H9 (cell line): Measurements from ENCODE around the gene ACSL6. TPM values are rescaled to one million over a fixed set of nuclear protein-coding genes. Genes with fewer than 3 reads are reported as not detected.

Experiments
- DNase-seq: peaks from one replicate; pipeline ENCODE4 v3.0.0-alpha.2; 2017
- H2AFZ ChIP-seq: one replicate; pipeline ENCODE4 v1.6.1; 2013; ENCODE audit warnings: mild to moderate bottlenecking, low read length, control low read depth, moderate library complexity
- H2AK5ac ChIP-seq: 2 replicates; pipeline ENCODE4 v1.6.1; 2013; ENCODE audit warnings: low read length, control low read depth, mixed read lengths; ENCODE audit not compliant: insufficient read length
- H2BK120ac ChIP-seq: one replicate; pipeline ENCODE4 v1.6.1; 2013; ENCODE audit warnings: low read depth, mild to moderate bottlenecking, low read length, control low read depth, inconsistent platforms; ENCODE audit not compliant: poor library complexity, severe bottlenecking
- H2BK12ac ChIP-seq: 2 replicates; pipeline ENCODE4 v1.6.1; 2013; ENCODE audit warnings: low read length, control low read depth, mixed read lengths, low read depth; ENCODE audit not compliant: insufficient read length
- H2BK15ac ChIP-seq: 2 replicates; pipeline ENCODE4 v1.6.1; 2013; ENCODE audit warnings: low read depth, low read length, control low read depth
- H2BK20ac ChIP-seq: one replicate; pipeline ENCODE4 v1.6.1; 2013; ENCODE audit warnings: low read depth, mild to moderate bottlenecking, low read length, control low read depth, inconsistent platforms; ENCODE audit not compliant: poor library complexity, severe bottlenecking
- H2BK5ac ChIP-seq: 2 replicates; pipeline ENCODE4 v1.6.1; 2013; ENCODE audit warnings: low read length, control low read depth, mixed read lengths; ENCODE audit not compliant: insufficient read length
- H3K14ac ChIP-seq: 2 replicates; pipeline ENCODE4 v1.6.1; 2013; ENCODE audit warnings: low read length, control low read depth; ENCODE audit not compliant: insufficient read depth
- H3K18ac ChIP-seq: 2 replicates; pipeline ENCODE4 v1.6.1; 2013; ENCODE audit warnings: low read depth, mild to moderate bottlenecking, mixed read lengths, low read length, control low read depth; ENCODE audit not compliant: insufficient read length
- H3K23ac ChIP-seq: 2 replicates; pipeline ENCODE4 v1.6.1; 2013; ENCODE audit warnings: low read length, control low read depth, mixed read lengths, low read depth; ENCODE audit not compliant: insufficient read length
- H3K23me2 ChIP-seq: 2 replicates; pipeline ENCODE4 v1.6.1; 2013; ENCODE audit warnings: low read depth, mild to moderate bottlenecking, mixed read lengths, low read length, control low read depth; ENCODE audit not compliant: insufficient read length, poor library complexity, severe bottlenecking
- H3K27ac ChIP-seq: 2 replicates; pipeline ENCODE4 v1.5.1; 2013; ENCODE audit warnings: low read length, control low read depth, mixed read lengths, low read depth; ENCODE audit not compliant: insufficient read length
- H3K27me3 ChIP-seq: 2 replicates; pipeline ENCODE4 v1.6.1; 2013; ENCODE audit warnings: low read length, control low read depth, inconsistent platforms; ENCODE audit not compliant: insufficient read depth
- H3K4ac ChIP-seq: 2 replicates; pipeline ENCODE4 v1.6.1; 2013; ENCODE audit warnings: low read depth, mild to moderate bottlenecking, control low read depth, inconsistent platforms, low read length, moderate library complexity
- H3K4me1 ChIP-seq: 2 replicates; pipeline ENCODE4 v1.6.1; 2013; ENCODE audit warnings: low read length, control low read depth, inconsistent platforms; ENCODE audit not compliant: insufficient read depth
- H3K4me2 ChIP-seq: 2 replicates; pipeline ENCODE4 v1.6.1; 2013; ENCODE audit warnings: low read length, control low read depth, mixed read lengths; ENCODE audit not compliant: insufficient read length, insufficient read depth
- H3K56ac ChIP-seq: 2 replicates; pipeline ENCODE4 v1.6.1; 2013; ENCODE audit warnings: low read depth, mild to moderate bottlenecking, mixed read lengths, low read length, control low read depth; ENCODE audit not compliant: insufficient read length
- H3K79me1 ChIP-seq: 2 replicates; pipeline ENCODE4 v1.6.1; 2013; ENCODE audit warnings: low read depth, mild to moderate bottlenecking, moderate library complexity, low read length, control low read depth, inconsistent platforms; ENCODE audit not compliant: insufficient read depth, poor library complexity, severe bottlenecking
- H3K79me2 ChIP-seq: 2 replicates; pipeline ENCODE4 v1.6.1; 2013; ENCODE audit warnings: low read length, control low read depth, inconsistent platforms; ENCODE audit not compliant: insufficient read depth
- H3K9ac ChIP-seq: 2 replicates; pipeline ENCODE4 v1.6.1; 2013; ENCODE audit warnings: low read length, control low read depth, mixed read lengths; ENCODE audit not compliant: insufficient read length; ENCODE audit errors: extremely low read depth
- H3K9me3 ChIP-seq: one replicate; pipeline ENCODE4 v1.6.1; 2013; ENCODE audit warnings: low read depth, low read length, inconsistent platforms; ENCODE audit not compliant: control insufficient read depth
- H3T11ph ChIP-seq: one replicate; pipeline ENCODE4 v1.6.1; 2013; ENCODE audit warnings: mild to moderate bottlenecking, low read length, control low read depth, inconsistent platforms
- H4K20me1 ChIP-seq: one replicate; pipeline ENCODE4 v1.6.1; 2013; ENCODE audit not compliant: control insufficient read depth, insufficient read length, insufficient read depth
- H4K5ac ChIP-seq: 2 replicates; pipeline ENCODE4 v1.6.1; 2013; ENCODE audit warnings: low read depth, mild to moderate bottlenecking, mixed read lengths, low read length, control low read depth; ENCODE audit not compliant: insufficient read length
- H4K8ac ChIP-seq: replicated peaks from 2 replicates; pipeline ENCODE4 v1.6.1; 2013; ENCODE audit warnings: low read length, control low read depth, mixed read lengths, low read depth; ENCODE audit not compliant: insufficient read length
- H4K91ac ChIP-seq: 2 replicates; pipeline ENCODE4 v1.6.1; 2013; ENCODE audit warnings: low read depth, mild to moderate bottlenecking, moderate library complexity, mixed read lengths, low read length, control low read depth; ENCODE audit not compliant: insufficient read length
- H3K27ac Mint-ChIP-seq, 3 experiments: 2 replicates in 2 of 3; 3 replicates in 1 of 3; pipeline ENCODE4 v1.8.0; 2020 to 2021; ENCODE audit warnings: mixed read lengths in 3 of 3, mild to moderate bottlenecking in 1 of 3, moderate library complexity in 1 of 3
- H3K27me3 Mint-ChIP-seq: 2 replicates; pipeline ENCODE4 v1.8.0; 2021; ENCODE audit warnings: low read depth, mild to moderate bottlenecking, moderate library complexity, mixed read lengths
- H3K36me3 Mint-ChIP-seq, 3 experiments: 2 replicates in 2 of 3; 3 replicates in 1 of 3; pipeline ENCODE4 v1.8.0; 2020 to 2021; ENCODE audit warnings: low read depth in 3 of 3, mixed read lengths in 3 of 3; ENCODE audit not compliant: insufficient read depth in 1 of 3
- H3K4me1 Mint-ChIP-seq, 2 experiments: 2 replicates each; pipeline ENCODE4 v1.8.0; 2020; ENCODE audit warnings: mixed read lengths in 2 of 2
- H3K4me3 Mint-ChIP-seq, 2 experiments: 2 replicates in 1 of 2; 3 replicates in 1 of 2; pipeline ENCODE4 v1.8.0; 2020 to 2021; ENCODE audit warnings: mild to moderate bottlenecking in 2 of 2, mixed read lengths in 2 of 2, moderate library complexity in 1 of 2
- H3K9me3 Mint-ChIP-seq, 2 experiments: 2 replicates in 1 of 2; 3 replicates in 1 of 2; pipeline ENCODE4 v1.8.0; 2020; ENCODE audit warnings: mild to moderate bottlenecking in 2 of 2, mixed read lengths in 2 of 2, moderate library complexity in 1 of 2
- WGBS: extraction: QIAGEN DNeasy Blood & Tissue Kit; methylation state at CpG from one replicate; pipeline ENCODE4 v1.1.7; 2013; ENCODE audit warnings: missing lambda C conversion rate, low lambda C conversion rate, mixed read lengths; ENCODE audit not compliant: insufficient read length; ENCODE audit errors: extremely low coverage; 5-methylcytosine and 5-hydroxymethylcytosine counted together
- total RNA-seq: library from RNA; stranded (reverse); gene quantifications from 2 replicates; pipeline ENCODE4 v1.2.1, GENCODE V29; 2021
- TF ChIP-seq, protein P1 (sequence below): fragments of 200-600 bp; sonication (generic); conservative IDR thresholded peaks from 3 replicates; pipeline ENCODE4 v1.8.0; 2021; ENCODE audit warnings: antibody characterized with exemption, mild to moderate bottlenecking

Gene ACSL6
- total RNA-seq, 1 experiment from 2014 or later = 1.6 TPM

DNA sequence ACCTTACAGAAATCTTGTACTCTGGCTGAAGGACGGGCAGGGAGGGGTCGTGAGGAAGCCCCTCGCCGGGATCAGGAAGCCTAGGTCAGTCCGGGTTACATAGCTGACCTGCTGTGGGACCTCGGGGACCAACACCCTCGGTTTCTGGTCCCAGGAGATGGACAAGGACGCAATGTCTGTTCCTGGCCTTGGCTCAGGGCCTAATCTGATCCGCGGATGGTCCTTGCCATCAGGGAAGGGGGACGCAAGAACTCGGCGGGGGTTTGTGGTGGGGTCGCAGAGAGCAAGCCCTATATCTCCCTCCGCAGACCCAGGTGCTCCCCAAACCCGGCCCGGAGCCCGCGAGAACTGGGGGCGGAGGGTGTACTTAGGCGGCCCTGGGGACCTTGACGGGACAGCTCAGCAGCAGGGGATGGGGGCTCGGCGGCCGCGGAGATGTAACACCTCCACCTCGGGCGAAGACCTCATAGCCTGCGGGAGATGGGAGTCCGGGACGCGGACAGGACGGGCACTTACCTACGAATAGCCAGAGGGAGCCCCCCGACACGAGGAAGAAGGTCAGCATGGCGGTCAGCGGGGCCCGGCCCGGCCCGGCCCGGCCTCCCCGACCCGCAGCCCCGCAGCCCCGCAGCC lies 353 bp downstream of the ACSL6 start:
- Mint-ChIP-seq H3K4me1 (peaks cover 12 to 16% of the 10 kb centered on the region in 2 experiments), H3K27me3 (peaks cover 42% of the 10 kb centered on the region), H3K4me3 (peak overlapping the region; percentile 68 to 94), H3K36me3 (no peaks in the 10 kb centered on the region; a peak in 1 of 7 replicates), H3K27ac (no peak overlapping the region), H3K9me3 (no peaks in the 10 kb centered on the region; a peak in 1 of 5 replicates)
- peaks cover 4% of the 10 kb centered on the region; the same call in 1 of the 2 replicates for H3K4me1 ChIP-seq
- no peak overlapping the region for H4K91ac ChIP-seq
- H3K79me2 ChIP-seq = no peaks in the 10 kb centered on the region
- no peak for DNase-seq
- no peak overlapping the region for H3K14ac ChIP-seq
- no peak overlapping the region for H3T11ph ChIP-seq
- H4K8ac ChIP-seq = no peak overlapping the region
- H4K20me1 ChIP-seq = no peaks in the 10 kb centered on the region
- H3K4ac ChIP-seq = no peak overlapping the region
- no peak overlapping the region for H2AFZ ChIP-seq
- peaks cover 7% of the 10 kb centered on the region for H3K23me2 ChIP-seq
- no peaks in the 10 kb centered on the region for H3K79me1 ChIP-seq
- peaks cover 3% of the 10 kb centered on the region; the same call in 1 of the 2 replicates for H3K27me3 ChIP-seq
- H3K9me3 ChIP-seq = no peaks in the 10 kb centered on the region
- TF ChIP-seq, protein P1, sequence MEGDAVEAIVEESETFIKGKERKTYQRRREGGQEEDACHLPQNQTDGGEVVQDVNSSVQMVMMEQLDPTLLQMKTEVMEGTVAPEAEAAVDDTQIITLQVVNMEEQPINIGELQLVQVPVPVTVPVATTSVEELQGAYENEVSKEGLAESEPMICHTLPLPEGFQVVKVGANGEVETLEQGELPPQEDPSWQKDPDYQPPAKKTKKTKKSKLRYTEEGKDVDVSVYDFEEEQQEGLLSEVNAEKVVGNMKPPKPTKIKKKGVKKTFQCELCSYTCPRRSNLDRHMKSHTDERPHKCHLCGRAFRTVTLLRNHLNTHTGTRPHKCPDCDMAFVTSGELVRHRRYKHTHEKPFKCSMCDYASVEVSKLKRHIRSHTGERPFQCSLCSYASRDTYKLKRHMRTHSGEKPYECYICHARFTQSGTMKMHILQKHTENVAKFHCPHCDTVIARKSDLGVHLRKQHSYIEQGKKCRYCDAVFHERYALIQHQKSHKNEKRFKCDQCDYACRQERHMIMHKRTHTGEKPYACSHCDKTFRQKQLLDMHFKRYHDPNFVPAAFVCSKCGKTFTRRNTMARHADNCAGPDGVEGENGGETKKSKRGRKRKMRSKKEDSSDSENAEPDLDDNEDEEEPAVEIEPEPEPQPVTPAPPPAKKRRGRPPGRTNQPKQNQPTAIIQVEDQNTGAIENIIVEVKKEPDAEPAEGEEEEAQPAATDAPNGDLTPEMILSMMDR = no peak
- no peak overlapping the region for H3K27ac ChIP-seq
- H2BK5ac ChIP-seq = no peak overlapping the region
- H2BK20ac ChIP-seq = no peak overlapping the region
- H3K4me2 ChIP-seq = peak overlapping the region; percentile 74
- no peak overlapping the region for H2AK5ac ChIP-seq
- no peak overlapping the region for H2BK15ac ChIP-seq
- no peak overlapping the region for H2BK12ac ChIP-seq
- whole genome bisulfite sequencing = no CpG with 5 or more reads among the region's 46 CpGs
- H3K18ac ChIP-seq = no peak overlapping the region
- no peak overlapping the region for H3K56ac ChIP-seq
- H4K5ac ChIP-seq = no peak overlapping the region
- H2BK120ac ChIP-seq = no peak overlapping the region
- H3K9ac ChIP-seq = no peak overlapping the region
- H3K23ac ChIP-seq = no peak overlapping the region
